GM12891 (cell line): ENCODE measurements around the gene RAB34.

Experiments
- POLR2A ChIP-seq: IDR thresholded peaks from 2 replicates; pipeline ENCODE4 v1.6.1; 2011; ENCODE audit warnings: low read depth, low read length, control low read depth
- SPI1 ChIP-seq: IDR thresholded peaks from 2 replicates; pipeline ENCODE4 v1.6.1; 2011; ENCODE audit warnings: low read depth, low read length, control low read depth

DNA sequence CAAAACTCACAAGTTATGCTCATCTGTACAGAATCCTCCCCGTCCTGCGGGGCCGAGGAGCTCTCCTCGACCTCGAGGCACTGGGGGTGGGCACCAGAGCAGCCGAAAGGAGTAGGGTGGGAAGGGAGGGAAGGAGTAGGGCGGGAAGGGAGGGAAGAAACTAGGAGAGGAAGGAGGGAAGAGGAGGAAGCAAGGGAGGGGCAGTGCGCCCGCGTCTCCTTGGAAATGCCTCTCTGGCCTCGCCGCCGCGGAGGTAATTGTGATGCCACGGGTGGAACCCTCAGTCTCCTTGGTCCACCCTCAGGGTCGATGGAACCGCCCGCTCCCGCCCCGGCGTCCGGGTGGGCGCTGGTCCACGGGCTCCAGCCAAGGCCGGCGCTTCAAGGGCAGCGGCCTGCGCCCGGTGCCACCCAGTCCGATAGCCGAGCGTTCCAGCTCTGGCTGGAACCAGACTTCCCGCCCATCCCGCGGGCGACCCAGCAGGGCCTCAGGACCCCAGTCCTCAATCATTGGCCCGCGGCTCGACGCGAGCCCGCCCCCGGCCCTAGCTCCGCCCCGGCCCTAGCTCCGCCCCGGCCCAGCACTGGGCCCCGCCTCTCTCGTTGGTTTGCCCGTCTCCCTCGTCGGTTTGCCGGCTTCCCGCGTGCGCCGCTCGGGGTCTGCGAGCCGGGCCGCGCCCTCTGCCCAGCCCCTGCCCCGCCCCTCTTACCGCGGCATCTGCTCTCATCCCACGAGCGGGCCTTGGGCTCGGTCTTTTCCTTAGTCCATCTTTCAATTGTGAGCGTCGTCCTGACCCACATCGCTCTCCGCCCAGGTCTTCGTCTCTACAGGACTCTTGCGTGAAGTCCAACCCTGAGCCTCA is 6.6 kb downstream of the RAB34 start:
- TF ChIP-seq SPI1 (no peak), POLR2A (no peak)
